Prostate gland (tissue), 2 donors: ENCODE data around the gene TOR1B. TPM values are rescaled to one million over a fixed set of nuclear protein-coding genes. Genes with fewer than 3 reads are reported as not detected.

Experiments used
- DNase-seq: peaks from one replicate; pipeline ENCODE4 v3.0.0-alpha.2; 2019; ENCODE audit warnings: low spot score
- H3K27ac ChIP-seq, 2 donors: fragments of 200-600 bp; sonication (generic); 2 replicates each; pipeline ENCODE4 v1.5.1; 2017 to 2019
- H3K27me3 ChIP-seq: fragments of 200-600 bp; sonication (generic); replicated peaks from 2 replicates; pipeline ENCODE4 v1.5.1; 2019; ENCODE audit not compliant: insufficient read depth
- H3K36me3 ChIP-seq, 2 donors: fragments of 200-600 bp; sonication (generic); 1 replicate in 1 of 2; 2 replicates in 1 of 2; pipeline versions ENCODE4 v1.5.1 to v1.8.1; 2017 to 2019
- H3K4me1 ChIP-seq: fragments of 200-600 bp; sonication (generic); replicated peaks from 2 replicates; pipeline ENCODE4 v1.5.1; 2019
- H3K4me3 ChIP-seq, 2 donors: fragments of 200-600 bp; sonication (generic); 2 replicates each; pipeline ENCODE4 v1.5.1; 2017 to 2019
- H3K9me3 ChIP-seq: fragments of 200-600 bp; sonication (generic); 2 replicates; pipeline ENCODE4 v1.5.1; 2017
- POLR2A ChIP-seq: fragments of 450-650 bp; IDR thresholded peaks from one replicate; pipeline ENCODE4 v1.6.1; 2016; ENCODE audit warnings: antibody characterized with exemption, mild to moderate bottlenecking
- POLR2AphosphoS5 ChIP-seq: sonication (generic); formaldehyde crosslinking; IDR thresholded peaks from one replicate; pipeline ENCODE4 v1.6.1; 2017; ENCODE audit warnings: antibody characterized with exemption
- WGBS: methylation state at CpG from one replicate; pipeline ENCODE4 v1.1.5; 2018; 5-methylcytosine and 5-hydroxymethylcytosine counted together
- intact Hi-C: fragments of 100-400 bp; cut with DNase I; formaldehyde crosslinking; loops from one replicate; pipeline ENCODE4 v1.14.2; 2022
- total RNA-seq, 2 donors: library from RNA; depleted of rRNA; stranded (reverse); fragments of >200 nt; gene quantifications; one replicate each; pipeline ENCODE4 v1.1.0, GENCODE V29; 2016
- TF ChIP-seq, protein P1 (sequence below), 4 experiments: fragments of 200-600 bp in 2 of 4; fragments of 450-650 bp in 2 of 4; sonication (generic) in 2 of 4; IDR thresholded peaks; 1 replicate in 3 of 4; 2 replicates in 1 of 4; pipeline ENCODE4 v1.5.1; 2016 to 2019; ENCODE audit warnings: antibody characterized with exemption in 4 of 4, mild to moderate bottlenecking in 2 of 4, moderate library complexity in 2 of 4

The TOR1B gene
- total RNA-seq, 2 donors from 2014 or later: 31.4 to 35.7 TPM

DNA sequence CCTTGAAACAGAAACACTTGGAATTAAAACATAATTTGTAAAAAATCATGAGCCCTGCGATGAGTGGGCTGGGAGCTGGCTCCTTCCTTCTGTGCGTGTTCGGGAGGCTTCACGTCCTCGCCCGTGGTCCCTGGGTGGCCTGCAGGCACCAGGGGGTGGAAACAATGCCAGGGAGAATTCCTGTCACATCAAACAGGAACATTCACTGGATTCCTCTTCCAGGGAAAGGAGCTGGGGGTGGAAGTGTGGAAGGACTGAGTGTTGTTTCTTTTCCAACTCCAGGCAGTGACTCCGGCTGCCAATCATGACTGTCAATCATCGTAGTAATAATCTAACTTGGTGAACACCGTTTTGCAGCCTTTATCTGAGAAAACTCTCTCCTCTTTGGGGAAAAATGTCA, 10.7 kb downstream of the TOR1B start:
- WGBS: 80% methylated on average over 9 of the region's 9 CpGs

DNA sequence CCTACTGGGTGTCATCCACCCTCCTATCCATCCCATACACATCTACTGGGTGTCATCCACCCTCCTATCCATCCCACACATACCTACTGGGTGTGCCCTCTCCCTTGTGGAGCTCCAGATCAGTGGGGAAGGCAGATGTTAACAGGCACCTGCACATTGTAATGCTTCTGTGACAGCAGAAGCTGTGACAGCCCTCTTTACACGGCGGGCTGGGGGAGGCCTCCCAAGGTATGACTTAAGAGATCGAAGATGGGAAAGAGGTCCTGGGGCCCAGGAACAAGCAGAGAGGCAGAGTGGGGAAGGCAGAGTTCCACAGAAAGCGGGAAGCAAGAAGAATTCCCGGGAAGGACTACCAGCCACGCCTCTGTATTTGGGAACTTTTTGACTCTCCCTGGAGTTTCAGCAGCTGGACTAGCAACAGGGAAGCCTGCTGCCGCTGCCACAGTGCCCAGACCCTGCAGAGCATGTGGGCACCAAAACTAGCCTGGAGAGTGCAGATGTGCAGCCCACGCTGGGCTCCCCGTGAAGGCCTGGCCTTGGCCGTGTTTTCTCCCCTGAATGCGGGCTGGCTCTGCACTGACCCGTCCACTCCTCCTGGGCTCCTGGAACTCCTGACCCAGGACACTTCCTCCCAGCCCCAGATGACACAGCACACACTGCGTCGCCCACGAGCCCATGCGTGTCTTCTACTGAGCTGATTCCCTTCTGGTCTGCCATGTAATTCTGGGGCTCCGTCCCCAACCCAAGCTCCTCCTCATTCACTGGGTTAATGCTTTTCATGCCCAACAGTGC, 11.6 kb downstream of the TOR1B start:
- DNase-seq: no peak
- H3K4me3 ChIP-seq: no peak overlapping the region
- TF ChIP-seq, protein P1, sequence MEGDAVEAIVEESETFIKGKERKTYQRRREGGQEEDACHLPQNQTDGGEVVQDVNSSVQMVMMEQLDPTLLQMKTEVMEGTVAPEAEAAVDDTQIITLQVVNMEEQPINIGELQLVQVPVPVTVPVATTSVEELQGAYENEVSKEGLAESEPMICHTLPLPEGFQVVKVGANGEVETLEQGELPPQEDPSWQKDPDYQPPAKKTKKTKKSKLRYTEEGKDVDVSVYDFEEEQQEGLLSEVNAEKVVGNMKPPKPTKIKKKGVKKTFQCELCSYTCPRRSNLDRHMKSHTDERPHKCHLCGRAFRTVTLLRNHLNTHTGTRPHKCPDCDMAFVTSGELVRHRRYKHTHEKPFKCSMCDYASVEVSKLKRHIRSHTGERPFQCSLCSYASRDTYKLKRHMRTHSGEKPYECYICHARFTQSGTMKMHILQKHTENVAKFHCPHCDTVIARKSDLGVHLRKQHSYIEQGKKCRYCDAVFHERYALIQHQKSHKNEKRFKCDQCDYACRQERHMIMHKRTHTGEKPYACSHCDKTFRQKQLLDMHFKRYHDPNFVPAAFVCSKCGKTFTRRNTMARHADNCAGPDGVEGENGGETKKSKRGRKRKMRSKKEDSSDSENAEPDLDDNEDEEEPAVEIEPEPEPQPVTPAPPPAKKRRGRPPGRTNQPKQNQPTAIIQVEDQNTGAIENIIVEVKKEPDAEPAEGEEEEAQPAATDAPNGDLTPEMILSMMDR (IDR thresholded peaks at IDR 0.05): no peak
- TF ChIP-seq POLR2AphosphoS5 (no peak), POLR2A (no peak)
- 85% methylated on average over 17 of the region's 17 CpGs for WGBS
- intact Hi-C loops: no loop called here
- H3K4me1 ChIP-seq: no peaks in the 10 kb centered on the region
- H3K9me3 ChIP-seq: no peaks in the 10 kb centered on the region
- H3K27me3 ChIP-seq: no peaks in the 10 kb centered on the region
- no peak overlapping the region for H3K27ac ChIP-seq
- peaks cover 0 to 8% of the 10 kb centered on the region in 2 donors for H3K36me3 ChIP-seq

More for the DNA sequence above, 10.7 kb downstream of the TOR1B start:
- Histone ChIP-seq H3K9me3 (no peaks in the 10 kb centered on the region), H3K4me1 (no peaks in the 10 kb centered on the region), H3K36me3 (peaks cover 0 to 8% of the 10 kb centered on the region in 2 donors), H3K4me3 (no peak overlapping the region), H3K27me3 (no peaks in the 10 kb centered on the region), H3K27ac (no peak overlapping the region)
- no peak for DNase-seq
- TF ChIP-seq POLR2AphosphoS5 (no peak), POLR2A (no peak)
- TF ChIP-seq, protein P1 (IDR thresholded peaks at IDR 0.05): no peak
- intact Hi-C loops: no loop called here

DNA sequence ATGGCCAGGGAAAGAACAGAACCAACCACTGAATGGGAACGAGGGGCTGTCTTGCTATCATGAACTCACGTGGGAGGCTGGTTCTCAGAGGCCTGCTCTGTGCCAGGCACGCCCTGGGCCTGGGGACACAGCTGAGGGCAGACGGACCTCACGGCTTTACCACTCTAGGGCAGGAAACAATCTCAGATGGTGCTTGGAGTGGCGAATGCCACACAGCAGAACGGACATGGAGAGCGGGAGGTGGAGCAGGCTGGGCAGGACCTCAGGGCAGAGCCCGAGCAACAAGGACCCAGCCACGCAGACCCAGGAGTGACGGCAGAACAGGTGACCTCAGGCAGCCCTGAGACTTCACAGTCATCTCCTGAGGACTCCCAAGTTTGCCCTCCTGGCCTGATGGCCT, 12.3 kb downstream of the TOR1B start:
- H3K27ac ChIP-seq: no peak overlapping the region
- H3K27me3 ChIP-seq: no peaks in the 10 kb centered on the region
- WGBS: 91% methylated on average over 11 of the region's 11 CpGs
- H3K9me3 ChIP-seq: no peaks in the 10 kb centered on the region
- peaks cover 0 to 8% of the 10 kb centered on the region in 2 donors for H3K36me3 ChIP-seq
- no peak for DNase-seq
- no peaks in the 10 kb centered on the region for H3K4me1 ChIP-seq
- intact Hi-C loops: no loop called here
- no peak for TF ChIP-seq POLR2AphosphoS5
- TF ChIP-seq, protein P1 (IDR thresholded peaks at IDR 0.05): no peak
- TF ChIP-seq POLR2A: no peak
- no peak overlapping the region for H3K4me3 ChIP-seq

DNA sequence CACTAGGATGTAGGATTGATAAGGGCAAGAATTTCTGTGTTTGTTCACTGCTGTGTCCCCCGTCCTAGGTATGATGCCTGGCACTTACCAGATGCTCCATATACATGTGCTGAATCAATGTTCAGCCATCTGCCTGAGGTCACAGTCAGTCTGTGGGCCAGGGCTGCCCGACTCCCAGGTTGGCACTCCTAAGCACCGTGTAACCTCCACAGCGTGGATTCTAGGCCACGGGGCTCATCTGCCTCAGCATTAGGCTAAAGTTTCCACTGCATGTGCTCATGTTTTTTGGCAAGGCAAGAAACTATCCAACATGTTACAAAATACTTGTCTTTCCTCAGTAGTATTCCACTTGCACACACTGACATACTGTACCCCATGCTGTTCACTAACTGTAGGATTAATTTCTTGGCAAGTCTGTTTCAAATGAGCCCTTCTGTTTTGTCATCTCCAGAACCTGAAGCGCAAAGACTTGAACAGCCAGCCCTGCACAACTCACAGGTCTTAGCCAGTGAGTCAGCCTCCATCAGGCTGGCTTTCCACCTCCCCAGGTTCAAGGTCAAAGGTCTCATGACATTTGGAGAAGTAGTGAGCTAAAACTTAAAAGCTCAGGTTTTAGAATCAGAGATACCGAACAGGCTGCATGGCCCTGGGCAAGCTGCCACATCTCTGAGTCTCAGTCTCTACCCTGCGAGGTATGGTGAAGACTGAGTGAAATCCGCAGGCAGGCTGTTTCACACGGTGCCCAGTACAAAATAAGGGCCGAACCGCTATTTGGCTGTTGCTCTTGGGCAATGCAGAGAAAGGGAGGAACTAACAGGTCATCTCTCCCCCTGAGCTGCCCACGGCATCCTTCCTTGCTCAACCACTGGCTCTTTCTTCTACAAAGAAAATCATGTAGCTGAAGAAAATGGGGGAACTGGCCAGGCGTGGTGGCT, 13.8 kb downstream of the TOR1B start:
- H3K36me3 ChIP-seq: peaks cover 0 to 12% of the 10 kb centered on the region in 2 donors
- intact Hi-C loops: no loop called here
- 88% methylated on average over 14 of the region's 14 CpGs for WGBS

More for the DNA sequence above, 13.8 kb downstream of the TOR1B start:
- Histone ChIP-seq H3K27me3 (no peaks in the 10 kb centered on the region), H3K4me3 (no peak overlapping the region), H3K9me3 (no peaks in the 10 kb centered on the region), H3K27ac (no peak overlapping the region), H3K4me1 (no peaks in the 10 kb centered on the region)
- TF ChIP-seq POLR2A (no peak), POLR2AphosphoS5 (no peak)
- TF ChIP-seq, protein P1 (IDR thresholded peaks at IDR 0.05): no peak
- DNase-seq: no peak
